CD4-positive, alpha-beta T cell treated with Interleukin-6 for 4 hours (primary cell): Measurements from ENCODE around the gene SH3TC1.

Source experiments
- DNase-seq: peaks from one replicate; pipeline ENCODE4 v3.0.0-alpha.2; 2020; ENCODE audit warnings: mixed read lengths

The SH3TC1 gene

DNA sequence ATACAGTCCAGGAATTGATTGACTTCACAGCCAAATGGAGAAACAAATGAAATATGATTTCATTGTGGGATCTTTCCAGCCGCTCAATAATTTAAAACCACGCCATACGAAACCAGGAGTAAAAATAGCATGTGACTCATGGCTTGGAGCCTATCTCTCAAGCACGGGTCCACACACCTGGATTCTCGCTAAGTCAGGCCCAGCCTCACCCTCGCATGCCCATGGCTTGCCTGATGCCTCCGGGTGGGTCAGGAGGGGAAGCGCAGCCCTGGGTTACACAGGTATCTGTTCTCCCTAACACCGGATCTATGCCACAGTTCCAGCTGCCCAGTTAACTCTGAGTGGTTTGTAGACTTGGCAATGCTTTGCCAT lies 34.9 kb upstream of the SH3TC1 start:
- no peak for DNase-seq

DNA sequence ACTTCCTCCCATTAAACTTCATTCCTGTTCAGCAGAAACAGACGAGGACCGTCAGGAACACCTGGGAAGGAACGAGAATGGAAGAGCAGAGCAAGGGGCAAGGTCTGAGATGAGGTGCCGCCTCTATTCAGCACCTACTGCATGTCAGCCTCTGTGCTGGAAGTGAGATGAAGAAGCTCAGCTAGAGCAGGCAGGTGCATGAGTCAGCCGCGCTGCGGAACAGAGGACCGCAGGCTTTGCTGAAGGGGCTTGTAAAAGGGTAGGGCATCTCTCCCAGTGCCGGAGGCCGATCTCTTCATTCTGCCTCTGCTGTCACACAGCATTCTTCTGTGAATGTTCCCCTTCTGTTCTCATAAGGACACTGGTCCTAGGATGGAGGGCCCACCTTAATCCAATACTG lies 34.4 kb upstream of the SH3TC1 start:
- DNase-seq: no peak

DNA sequence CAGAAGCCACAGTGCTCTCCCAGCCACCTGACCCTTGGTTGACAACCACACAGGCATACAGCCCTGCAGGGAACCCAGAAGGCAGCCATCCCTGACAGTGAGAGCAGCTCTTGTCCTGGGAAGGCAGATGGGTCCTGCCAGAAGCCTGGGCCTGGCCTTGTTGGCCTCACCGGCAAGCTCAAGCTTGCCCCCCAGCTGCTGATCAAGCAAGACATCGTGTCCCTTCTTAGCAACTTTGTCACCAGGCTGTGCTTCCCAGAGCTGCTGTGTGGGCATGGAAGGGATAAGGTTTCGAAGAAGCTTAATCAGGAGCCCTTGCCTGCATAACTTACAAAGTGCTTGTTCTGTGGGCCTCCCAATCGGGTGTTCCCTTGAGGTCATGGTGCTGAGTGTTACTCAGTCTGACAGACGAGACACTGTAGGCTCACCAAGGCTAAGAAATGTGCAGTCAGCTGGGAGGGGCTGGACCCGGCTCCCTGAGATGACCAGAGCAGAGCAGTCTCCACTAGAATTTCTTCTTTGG lies 33.7 kb upstream of the SH3TC1 start:
- no peak for DNase-seq

DNA sequence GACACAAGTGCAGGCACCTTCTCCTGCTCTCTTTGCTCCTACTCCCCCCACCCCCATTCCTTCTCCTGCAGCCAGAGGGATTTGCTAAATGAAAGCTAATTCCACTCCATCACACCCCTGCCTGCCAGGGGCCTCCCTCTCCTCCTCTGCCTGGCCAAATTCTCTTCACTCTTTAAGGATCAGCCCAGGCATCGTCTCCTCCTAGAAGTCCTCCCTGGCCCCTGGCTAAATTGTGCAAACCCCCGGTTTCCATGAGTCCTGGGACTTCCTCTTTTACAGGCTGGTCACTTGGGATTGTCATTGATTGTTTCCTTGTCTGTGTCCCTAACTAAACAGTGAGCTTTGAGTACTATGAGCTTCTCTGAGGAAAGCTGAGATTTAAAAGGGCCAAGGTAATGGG lies 31.8 kb upstream of the SH3TC1 start:
- no peak for DNase-seq

DNA sequence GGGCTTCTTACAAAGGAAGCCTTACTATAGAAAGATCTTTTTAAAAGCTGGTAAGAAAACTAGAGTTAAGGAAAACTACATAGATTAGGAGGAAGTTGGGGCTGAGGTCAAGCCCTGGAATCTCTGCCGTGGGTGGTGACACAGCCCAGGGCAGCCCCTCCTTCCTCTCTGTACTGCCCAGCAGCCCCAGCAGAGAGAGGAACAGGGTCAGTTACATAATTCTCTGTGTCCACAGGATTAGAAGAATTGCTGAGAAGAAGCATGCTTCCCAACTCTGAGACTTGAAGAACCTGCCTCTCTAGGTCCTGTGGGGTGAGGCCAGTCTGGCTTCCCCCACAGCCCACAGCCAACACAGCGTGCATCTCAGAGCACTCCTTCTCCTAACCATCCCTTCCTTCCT lies 31.3 kb upstream of the SH3TC1 start:
- no peak for DNase-seq

DNA sequence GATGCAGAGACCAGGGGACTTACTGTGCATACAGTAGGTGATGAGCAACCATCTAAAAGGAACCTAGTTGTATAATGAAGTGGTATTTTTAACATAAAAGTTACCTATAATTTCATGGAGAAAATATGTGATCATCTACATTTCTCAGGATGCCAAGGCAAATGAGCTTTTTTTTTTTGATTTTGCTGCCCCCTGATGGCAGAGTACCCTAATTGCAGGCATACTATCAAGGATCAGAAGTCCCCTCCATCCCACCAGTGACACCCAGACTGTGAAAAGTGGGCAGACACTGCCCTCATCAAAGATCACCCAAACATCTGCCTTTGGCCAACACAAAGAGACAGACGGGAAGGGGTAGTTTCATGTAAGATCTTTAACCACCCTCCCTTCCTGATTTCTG lies 30.9 kb upstream of the SH3TC1 start:
- no peak for DNase-seq

DNA sequence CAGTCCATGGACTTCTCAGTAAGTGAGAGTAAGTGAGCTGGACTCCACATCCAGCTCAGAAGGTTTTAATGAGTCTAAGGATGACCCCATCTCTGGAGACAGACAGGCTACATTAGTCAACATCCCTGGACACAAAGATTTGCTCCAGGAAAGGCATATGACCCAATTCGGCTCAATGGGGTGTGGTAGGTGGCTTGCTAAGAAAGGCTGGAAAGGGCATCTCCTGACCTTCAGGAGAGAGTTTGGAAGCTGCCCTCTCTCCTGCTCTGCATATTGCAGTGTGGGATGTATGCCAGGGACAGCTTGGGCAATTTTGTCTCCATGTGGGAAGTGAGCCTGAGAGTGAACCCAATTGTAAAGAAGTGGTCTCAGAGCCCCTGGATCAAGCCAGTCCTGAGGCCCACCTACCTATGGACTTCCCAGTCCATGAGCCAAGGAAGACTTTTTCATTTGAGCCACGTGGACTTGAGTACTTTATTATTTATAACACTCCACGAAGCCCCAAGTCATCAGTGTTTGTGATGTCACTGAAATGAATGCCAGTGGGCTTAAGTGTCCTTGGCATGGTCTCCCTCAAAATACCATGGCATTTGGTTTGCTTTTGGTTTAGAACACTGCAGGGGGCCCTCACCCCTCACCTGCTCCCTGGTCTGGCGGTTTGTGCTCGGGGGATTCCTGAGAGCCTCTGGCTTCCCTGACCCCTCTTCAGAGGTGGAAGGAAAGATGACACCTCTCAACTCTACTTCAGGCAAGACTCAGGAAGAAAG lies 30.1 kb upstream of the SH3TC1 start:
- no peak for DNase-seq

DNA sequence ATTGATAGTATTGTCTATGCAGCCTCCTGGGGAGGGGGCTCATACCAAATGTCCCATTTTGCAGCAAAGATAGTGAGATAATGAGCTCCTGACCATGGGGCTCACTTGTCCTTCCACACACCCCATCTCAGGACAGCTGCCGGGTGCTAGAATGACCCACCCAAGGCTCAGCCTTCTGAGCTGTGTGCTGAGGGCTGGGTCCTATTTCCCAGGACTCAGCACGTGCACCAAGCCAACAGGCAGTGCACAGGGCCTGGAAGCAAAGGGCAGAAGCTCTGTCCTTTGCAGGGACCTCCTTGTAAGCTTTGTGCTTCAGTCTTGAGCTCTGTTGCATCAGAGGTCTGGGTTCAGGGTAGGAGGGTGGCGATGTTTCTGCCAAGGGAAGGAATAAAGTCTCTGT lies 29.3 kb upstream of the SH3TC1 start:
- no peak for DNase-seq

DNA sequence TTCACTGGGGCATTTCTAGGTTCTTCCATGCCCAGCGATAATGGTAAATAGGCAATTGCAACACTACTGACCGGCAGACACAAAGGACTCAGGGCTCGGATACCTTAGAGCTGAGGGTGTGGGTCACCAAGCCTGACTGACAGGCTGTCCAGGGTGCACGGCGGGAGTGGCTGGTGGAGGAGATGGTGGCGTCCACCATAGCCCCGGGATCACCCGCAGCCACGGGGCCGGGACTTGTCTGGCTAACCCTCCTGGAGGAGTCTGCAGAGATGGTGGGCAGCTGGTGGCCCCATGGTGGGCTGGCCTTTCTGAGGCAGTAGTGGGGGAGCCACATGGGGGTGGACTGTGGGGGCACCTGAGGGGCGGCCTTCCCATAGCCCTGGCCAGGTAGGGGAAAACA lies 28.7 kb upstream of the SH3TC1 start:
- no peak for DNase-seq

DNA sequence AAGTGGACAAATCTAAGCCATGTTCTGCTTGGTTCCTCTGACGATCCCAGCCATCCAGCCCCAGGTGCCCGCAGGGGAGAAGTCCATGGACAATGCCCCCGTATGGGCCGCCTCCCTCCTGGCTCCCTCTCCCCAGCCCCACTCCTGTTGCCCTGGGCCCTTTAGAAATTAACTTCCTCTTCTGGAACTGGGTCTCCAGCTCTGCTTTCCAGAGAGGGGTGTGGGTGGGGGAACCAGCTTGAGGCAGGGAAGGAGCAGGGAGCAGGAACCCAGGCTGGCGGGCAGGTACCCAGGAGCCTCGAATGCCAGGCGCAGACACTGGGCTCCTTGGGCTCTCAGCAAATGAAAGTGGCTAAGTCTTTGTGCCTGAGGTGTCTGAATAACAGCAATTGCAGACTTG lies 27.8 kb upstream of the SH3TC1 start:
- no peak for DNase-seq

DNA sequence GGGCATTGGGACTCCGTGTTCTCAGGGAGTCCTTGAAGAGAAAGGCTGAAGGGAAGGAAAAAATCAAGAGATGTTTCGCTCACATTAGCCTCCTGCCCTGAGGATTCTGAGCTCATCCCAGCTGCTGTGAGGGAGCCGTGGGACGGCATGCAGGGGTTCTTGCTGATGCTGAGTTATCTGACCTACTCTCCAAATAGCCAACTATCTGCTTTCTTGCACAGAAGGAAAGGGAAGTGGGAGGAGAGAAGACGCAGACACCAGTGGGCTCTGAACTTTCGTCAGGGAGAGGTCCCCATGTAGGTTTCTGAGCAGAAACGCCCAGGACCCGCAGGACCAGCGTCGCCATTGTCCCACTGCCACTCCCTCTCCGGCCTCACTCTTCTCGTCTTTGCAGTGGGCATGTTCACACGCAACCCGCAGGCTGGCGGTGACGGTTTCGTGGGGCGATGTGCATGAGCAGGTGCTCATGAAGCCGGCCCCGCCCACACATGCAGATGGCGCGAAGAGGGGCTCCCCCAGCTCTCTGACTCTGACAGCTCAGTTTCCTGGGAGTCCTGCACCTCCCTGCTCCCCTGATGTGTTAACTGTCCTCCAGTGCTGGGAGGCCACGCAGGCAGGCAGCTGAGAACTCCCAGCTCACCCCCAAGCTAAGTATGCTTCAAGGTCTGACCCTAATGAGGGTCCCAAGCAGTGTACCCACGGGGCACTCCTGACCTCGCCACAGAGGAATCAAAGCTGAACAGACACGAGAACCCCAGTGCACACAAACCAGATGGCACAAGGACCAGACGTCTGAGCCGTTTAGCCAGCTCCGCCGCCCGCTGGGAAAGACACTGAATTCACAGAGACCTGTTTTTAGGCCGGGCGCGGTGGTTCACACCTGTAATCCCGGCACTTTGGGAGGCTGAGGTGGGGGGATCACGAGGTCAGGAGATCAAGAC lies 26.8 kb upstream of the SH3TC1 start:
- DNase-seq: no peak

DNA sequence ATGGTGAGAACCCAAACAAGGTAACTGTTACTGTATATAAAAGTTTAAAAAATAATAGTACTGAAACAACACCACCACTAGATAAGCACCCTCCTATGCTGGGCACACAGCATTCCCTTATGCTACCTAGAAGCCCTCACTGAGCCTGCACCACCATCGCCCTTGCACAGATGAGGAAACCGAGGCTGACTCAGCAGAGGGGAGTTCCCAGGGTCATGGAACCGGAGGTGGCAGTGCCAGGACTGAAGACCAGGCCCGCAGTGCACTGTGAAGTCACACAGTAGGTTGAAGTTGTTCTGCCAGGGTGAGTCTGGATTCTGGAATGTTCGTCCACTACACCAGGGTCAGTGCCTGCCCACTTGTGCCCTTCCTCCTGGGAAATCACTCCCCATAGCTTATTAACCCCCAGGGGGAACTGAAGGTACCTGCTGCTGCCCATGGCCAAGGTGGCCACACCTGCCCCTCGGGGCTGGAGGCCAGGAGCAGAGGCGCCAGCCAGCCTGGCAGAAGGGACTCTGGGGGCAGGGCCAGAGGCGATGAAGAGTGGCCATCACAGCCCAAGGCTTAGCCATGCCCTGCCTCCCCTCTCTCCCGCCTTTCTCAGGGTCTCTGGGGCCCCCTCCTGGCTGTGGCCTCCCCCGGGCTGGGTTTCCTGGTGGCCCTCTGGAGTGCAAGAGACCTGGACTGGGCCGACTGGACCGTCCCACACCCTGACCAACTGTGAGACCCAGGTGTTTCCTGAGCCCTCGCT lies 25.4 kb upstream of the SH3TC1 start:
- DNase-seq: no peak

DNA sequence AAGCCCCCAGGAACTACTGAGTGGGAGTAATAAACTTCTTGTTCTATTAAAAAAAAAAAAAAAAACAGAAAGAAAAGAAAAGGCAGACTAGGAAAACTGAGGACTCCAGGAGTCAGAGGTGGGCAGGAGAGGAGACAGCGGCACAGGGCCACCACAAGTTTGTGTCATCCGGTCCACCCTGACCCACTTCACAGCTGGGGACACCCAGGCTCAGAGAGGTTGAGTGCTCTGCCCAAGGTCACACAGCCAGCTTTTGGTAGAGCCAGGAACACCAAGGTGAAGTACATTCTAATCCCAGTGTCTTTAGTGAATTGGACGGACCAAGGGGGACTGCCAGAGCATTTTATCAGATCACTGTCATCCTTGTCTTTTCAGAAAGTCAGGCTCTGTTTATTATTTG lies 24.1 kb upstream of the SH3TC1 start:
- DNase-seq: no peak

DNA sequence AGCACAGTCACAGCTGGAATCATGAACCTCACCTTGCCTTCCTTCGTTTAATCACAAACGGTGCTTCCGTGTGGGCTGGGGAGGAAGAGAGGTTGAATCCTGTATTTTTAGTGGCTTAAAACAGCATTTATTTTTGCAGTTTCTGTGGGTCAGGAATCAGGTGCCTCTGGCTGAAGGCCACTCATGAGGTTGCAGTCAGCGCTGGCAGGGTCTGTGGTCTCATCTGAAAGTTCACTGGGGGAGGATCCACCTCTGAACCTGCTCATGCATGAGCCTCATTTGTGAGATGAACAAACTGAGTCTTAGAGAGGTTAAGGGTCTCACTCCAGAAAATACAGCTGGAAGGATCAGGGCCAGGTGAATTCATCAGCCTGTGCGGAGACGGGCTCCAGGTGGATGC lies 23.4 kb upstream of the SH3TC1 start:
- DNase-seq: no peak

DNA sequence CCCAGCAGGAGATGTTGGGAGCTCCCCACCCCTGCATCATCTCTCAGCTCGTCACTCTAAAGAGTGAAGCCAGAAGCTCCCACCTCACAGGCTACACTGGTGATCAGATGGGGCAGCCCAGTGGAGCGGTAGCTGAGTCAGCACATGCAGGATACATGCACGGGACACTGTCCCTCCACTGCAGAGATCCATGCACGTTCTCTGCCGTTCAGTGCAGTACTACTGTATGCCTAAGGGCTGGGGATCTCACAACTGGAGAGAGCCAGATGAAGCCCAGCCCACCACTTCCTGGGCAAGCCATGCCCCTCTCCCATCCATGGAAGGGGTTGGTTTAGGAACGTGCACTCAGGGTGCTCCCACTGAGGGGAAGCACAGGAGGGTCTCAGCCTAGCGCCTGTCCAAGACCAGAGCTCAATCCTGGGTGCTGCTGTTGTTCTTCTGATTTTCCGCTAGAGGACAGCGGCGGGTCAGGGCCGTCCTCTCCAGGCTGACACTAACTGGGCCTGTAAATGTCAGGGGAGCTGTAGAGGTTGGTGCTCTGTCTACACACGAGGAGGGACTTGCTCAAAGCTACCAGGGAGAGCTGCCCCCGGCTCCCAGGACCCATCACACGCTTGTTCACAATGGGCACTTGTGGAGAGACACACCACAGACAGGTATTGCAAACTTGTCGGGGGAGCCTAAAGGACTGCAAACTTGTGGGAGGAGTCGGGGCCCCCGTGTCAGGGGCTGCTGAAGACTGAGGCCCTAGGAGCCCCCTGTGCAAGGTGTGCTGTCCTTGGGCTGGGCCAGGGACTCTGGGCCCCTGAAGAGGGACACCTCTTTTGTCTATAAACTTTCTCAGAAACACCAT lies 22.3 kb upstream of the SH3TC1 start:
- DNase-seq: peak; percentile 59

DNA sequence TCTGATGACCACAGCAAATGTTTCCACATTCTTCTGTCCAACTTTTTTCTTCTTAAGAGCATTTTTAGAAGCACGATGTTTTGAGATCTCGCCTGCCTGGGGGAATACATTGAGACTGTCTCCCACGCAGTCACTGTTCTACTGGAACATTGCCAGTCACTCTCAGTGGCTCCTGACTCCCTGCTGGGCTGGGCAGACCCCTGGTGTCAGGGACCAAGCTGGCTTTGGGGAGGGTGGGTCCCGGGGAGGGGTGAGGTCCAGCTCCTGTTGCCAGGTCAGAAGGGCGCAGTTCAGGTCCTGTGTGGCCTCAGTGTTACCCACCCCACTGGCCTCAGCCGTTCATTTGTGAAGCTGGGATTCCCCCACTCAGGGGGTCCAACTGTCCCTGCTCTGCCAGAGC lies 21.5 kb upstream of the SH3TC1 start:
- DNase-seq: no peak

DNA sequence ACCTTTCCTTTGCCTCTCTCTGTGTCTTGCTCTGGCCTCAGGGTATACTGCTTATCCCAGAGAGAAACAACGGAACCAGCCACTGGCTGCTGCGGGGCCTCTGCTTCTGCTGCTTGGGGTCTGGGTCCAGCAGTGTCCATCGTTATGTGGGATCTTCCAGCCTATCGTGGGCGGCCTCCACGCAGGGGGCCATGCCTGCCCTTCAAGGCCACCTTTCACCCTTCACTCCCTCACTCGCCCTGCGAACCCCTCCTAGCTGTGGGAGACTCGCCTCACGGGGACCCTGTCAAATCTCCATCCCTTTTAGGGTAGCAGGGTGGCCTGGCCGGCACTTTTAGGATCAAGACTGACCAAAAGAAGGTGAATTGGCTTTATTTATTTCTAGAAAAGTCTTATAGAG lies 21.1 kb upstream of the SH3TC1 start:
- DNase-seq: no peak

DNA sequence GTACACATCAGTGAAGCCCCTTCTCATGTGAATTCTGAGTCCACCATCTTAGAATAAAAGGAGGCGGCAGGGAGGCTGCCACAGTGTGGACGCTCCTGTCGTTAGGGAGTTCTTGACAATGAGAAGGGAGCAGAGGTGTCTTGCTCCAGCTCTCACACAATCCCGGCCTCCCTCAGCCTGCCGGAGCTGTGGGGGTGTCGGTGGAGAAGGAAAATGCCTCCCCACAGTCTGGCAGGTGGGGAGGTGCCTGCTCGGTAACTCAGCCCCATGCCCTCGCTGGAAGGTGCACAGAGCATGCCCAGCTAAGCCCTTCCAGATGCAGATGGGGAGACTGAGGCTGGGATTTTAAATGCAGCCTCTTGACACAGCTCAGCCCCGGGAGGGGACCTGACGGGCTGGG lies 20.0 kb upstream of the SH3TC1 start:
- no peak for DNase-seq

DNA sequence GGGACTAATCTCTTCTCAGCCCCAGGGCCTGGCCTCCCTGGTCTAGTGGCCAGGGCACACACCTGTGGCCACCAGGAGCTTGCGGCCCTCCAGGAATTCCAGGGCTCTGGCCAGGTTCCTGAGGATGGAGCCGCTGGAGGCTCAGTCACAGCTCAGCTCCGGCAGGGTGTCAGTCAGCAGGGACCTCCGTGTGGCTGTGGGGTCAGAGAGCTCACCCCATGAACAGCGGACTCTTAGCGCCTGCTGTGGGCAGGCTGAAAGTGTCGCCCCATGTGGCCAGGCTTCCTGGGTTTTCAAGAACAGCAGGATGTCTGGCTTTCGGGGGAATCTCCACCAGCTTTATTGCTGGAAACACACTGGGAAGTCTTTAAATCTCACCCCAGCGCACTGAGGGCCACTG lies 19.3 kb upstream of the SH3TC1 start:
- DNase-seq: no peak

DNA sequence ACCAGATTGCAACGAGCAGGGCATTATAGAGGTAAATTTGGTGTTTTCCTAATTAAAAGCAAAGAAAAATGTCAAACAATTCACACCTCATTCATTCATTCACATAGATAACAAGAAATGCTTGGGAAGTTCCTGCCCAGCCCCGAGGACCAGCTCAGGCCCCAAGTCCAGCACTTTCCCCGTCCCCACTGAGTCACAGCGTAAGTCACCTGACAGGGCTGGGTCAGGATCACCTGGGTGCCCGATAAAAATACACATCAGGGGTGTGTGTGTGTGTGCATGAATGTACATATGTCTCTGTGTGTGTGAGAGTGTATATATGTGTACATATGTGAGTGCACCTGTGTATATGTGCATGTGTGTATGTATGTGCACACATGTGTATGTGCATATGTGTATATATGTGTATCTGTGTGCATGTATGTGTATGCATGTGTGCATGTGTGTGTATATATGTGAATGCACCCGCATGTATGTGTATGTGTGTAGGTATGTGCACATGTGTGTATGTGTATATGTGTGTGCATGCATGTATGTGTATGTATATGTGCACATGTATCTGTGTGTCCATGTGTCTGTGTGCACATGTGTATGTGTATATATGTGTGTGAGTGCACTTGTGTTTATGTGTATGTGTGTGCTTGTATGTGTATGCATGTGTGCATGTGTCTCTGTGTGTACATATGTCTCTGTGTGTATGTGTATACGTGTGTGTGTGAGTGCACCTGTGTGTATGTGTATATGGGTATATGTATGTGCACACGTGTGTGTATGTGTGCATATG lies 18.6 kb upstream of the SH3TC1 start:
- DNase-seq: no peak

DNA sequence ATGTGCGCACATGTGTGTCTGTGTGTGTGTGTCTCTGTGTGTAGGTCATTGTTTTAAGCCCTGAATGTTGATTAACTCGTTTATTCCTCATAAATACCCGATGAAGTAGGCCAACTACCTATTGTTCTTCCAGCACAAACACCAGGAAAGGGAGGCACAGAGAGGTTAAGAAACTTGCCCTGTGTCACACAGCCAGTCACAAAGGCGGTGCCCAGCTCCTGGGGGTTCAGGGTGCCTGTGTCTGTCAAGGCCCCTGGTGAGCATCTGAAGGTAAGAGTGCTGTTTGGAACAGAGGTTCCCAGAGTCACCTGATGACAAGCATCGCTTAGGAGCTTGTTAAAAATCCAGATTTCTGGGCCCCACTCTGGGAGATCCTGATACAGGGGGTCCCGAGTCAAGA lies 18.0 kb upstream of the SH3TC1 start:
- no peak for DNase-seq

DNA sequence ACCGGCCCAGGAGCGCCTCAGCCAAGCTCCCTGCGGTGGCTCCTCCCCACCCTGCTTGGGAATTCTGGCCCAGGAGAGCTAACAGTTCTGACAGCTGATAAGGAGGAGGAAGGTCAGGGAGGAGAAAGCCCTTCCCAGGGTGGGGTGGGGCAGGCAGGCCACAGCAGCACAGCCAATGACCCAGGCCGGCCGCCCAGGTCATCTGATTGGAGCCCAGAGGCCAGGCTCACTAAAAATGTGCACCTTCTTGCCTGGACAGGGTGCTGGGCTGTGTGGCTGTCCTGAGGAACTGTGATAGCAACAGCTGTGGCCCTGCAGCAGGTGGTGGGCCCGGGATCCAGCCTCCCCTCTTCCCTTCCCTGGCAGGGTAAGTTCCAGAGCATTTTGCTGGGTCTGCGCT lies 17.2 kb upstream of the SH3TC1 start:
- DNase-seq: no peak
